ENCODE data around the gene SEMA5A.

SEMA5A gene

GRCh38 chr5:9233712-9234111, 312.2 kb downstream of the SEMA5A start:
- H3K27ac ChIP-seq (ENCODE audit: low read depth, low read length): no peak overlapping the region
- no peak overlapping the region for H3K9ac ChIP-seq (ENCODE audit: low read length in 5 of 5)
- H3K36me3 ChIP-seq (ENCODE audit: control insufficient read depth in 5 of 5, insufficient read depth in 5 of 5, low read length in 5 of 5): no peaks in the 10 kb centered on the region
- no peaks in the 10 kb centered on the region for H3K9me3 ChIP-seq (ENCODE audit: control insufficient read depth in 5 of 5, low read length in 5 of 5)
- H3K4me1 ChIP-seq (ENCODE audit: control insufficient read depth in 5 of 5, insufficient read depth in 5 of 5, low read length in 5 of 5): no peaks in the 10 kb centered on the region
- no peaks in the 10 kb centered on the region for H3K27me3 ChIP-seq (ENCODE audit: control insufficient read depth in 5 of 5, insufficient read depth in 4 of 5, low read length in 5 of 5)
- no peak overlapping the region for H3K4me3 ChIP-seq (ENCODE audit: low read depth in 1 of 5, low read length in 5 of 5)

- Histone ChIP-seq H3K4me3 (ENCODE audit: low read depth in 1 of 5, low read length in 5 of 5) (no peak overlapping the region), H3K9ac (ENCODE audit: low read length in 5 of 5) (no peak overlapping the region), H3K36me3 (ENCODE audit: control insufficient read depth in 5 of 5, insufficient read depth in 5 of 5, low read length in 5 of 5) (no peaks in the 10 kb centered on the region), H3K27ac (ENCODE audit: low read depth, low read length) (no peak overlapping the region), H3K4me1 (ENCODE audit: control insufficient read depth in 5 of 5, insufficient read depth in 5 of 5, low read length in 5 of 5) (no peaks in the 10 kb centered on the region), H3K9me3 (ENCODE audit: control insufficient read depth in 5 of 5, low read length in 5 of 5) (no peaks in the 10 kb centered on the region), H3K27me3 (ENCODE audit: control insufficient read depth in 5 of 5, insufficient read depth in 4 of 5, low read length in 5 of 5) (no peaks in the 10 kb centered on the region)
Observed at GRCh38 chr5:9233035-9233434, 312.8 kb downstream of the SEMA5A start.

GRCh38 chr5:9231842-9232241, 314.0 kb downstream of the SEMA5A start:
- H3K4me1 ChIP-seq (ENCODE audit: control insufficient read depth in 5 of 5, insufficient read depth in 5 of 5, low read length in 5 of 5): no peaks in the 10 kb centered on the region
- H3K9me3 ChIP-seq (ENCODE audit: control insufficient read depth in 5 of 5, low read length in 5 of 5): no peaks in the 10 kb centered on the region
- no peaks in the 10 kb centered on the region for H3K36me3 ChIP-seq (ENCODE audit: control insufficient read depth in 5 of 5, insufficient read depth in 5 of 5, low read length in 5 of 5)
- H3K27me3 ChIP-seq (ENCODE audit: control insufficient read depth in 5 of 5, insufficient read depth in 4 of 5, low read length in 5 of 5): no peaks in the 10 kb centered on the region
- H3K4me3 ChIP-seq (ENCODE audit: low read depth in 1 of 5, low read length in 5 of 5): no peak overlapping the region
- no peak overlapping the region for H3K27ac ChIP-seq (ENCODE audit: low read depth, low read length)
- no peak overlapping the region for H3K9ac ChIP-seq (ENCODE audit: low read length in 5 of 5)

- no peaks in the 10 kb centered on the region for H3K9me3 ChIP-seq (ENCODE audit: control insufficient read depth in 5 of 5, low read length in 5 of 5)
- H3K27ac ChIP-seq (ENCODE audit: low read depth, low read length): no peak overlapping the region
- H3K4me1 ChIP-seq (ENCODE audit: control insufficient read depth in 5 of 5, insufficient read depth in 5 of 5, low read length in 5 of 5): peaks cover 0 to 5% (median 0%) of the 10 kb centered on the region in 5 donors
- H3K27me3 ChIP-seq (ENCODE audit: control insufficient read depth in 5 of 5, insufficient read depth in 4 of 5, low read length in 5 of 5): no peaks in the 10 kb centered on the region
- H3K36me3 ChIP-seq (ENCODE audit: control insufficient read depth in 5 of 5, insufficient read depth in 5 of 5, low read length in 5 of 5): no peaks in the 10 kb centered on the region
- no peak overlapping the region for H3K4me3 ChIP-seq (ENCODE audit: low read depth in 1 of 5, low read length in 5 of 5)
- no peak overlapping the region for H3K9ac ChIP-seq (ENCODE audit: low read length in 5 of 5)
Observed at GRCh38 chr5:9230355-9230754, 315.5 kb downstream of the SEMA5A start.

GRCh38 chr5:9226016-9226536, 319.8 kb downstream of the SEMA5A start:
- Histone ChIP-seq H3K9ac (ENCODE audit: low read length in 5 of 5) (no peak overlapping the region), H3K4me1 (ENCODE audit: control insufficient read depth in 5 of 5, insufficient read depth in 5 of 5, low read length in 5 of 5) (peaks cover 0 to 5% (median 0%) of the 10 kb centered on the region in 5 donors), H3K27me3 (ENCODE audit: control insufficient read depth in 5 of 5, insufficient read depth in 4 of 5, low read length in 5 of 5) (no peaks in the 10 kb centered on the region), H3K9me3 (ENCODE audit: control insufficient read depth in 5 of 5, low read length in 5 of 5) (no peaks in the 10 kb centered on the region), H3K27ac (ENCODE audit: low read depth, low read length) (no peak overlapping the region), H3K36me3 (ENCODE audit: control insufficient read depth in 5 of 5, insufficient read depth in 5 of 5, low read length in 5 of 5) (no peaks in the 10 kb centered on the region), H3K4me3 (ENCODE audit: low read depth in 1 of 5, low read length in 5 of 5) (no peak overlapping the region)

GRCh38 chr5:9222054-9222976, 323.6 kb downstream of the SEMA5A start:
- Histone ChIP-seq H3K27ac (ENCODE audit: low read depth, low read length) (no peak overlapping the region), H3K27me3 (ENCODE audit: control insufficient read depth in 5 of 5, insufficient read depth in 4 of 5, low read length in 5 of 5) (no peaks in the 10 kb centered on the region), H3K4me3 (ENCODE audit: low read depth in 1 of 5, low read length in 5 of 5) (no peak overlapping the region), H3K9ac (ENCODE audit: low read length in 5 of 5) (no peak overlapping the region), H3K4me1 (ENCODE audit: control insufficient read depth in 5 of 5, insufficient read depth in 5 of 5, low read length in 5 of 5) (peaks cover 0 to 5% (median 0%) of the 10 kb centered on the region in 5 donors), H3K36me3 (ENCODE audit: control insufficient read depth in 5 of 5, insufficient read depth in 5 of 5, low read length in 5 of 5) (no peaks in the 10 kb centered on the region), H3K9me3 (ENCODE audit: control insufficient read depth in 5 of 5, low read length in 5 of 5) (no peaks in the 10 kb centered on the region)

- no peaks in the 10 kb centered on the region for H3K9me3 ChIP-seq (ENCODE audit: control insufficient read depth in 5 of 5, low read length in 5 of 5)
- H3K4me3 ChIP-seq (ENCODE audit: low read depth in 1 of 5, low read length in 5 of 5): no peak overlapping the region
- H3K9ac ChIP-seq (ENCODE audit: low read length in 5 of 5): no peak overlapping the region
- H3K4me1 ChIP-seq (ENCODE audit: control insufficient read depth in 5 of 5, insufficient read depth in 5 of 5, low read length in 5 of 5): no peaks in the 10 kb centered on the region
- H3K27ac ChIP-seq (ENCODE audit: low read depth, low read length): no peak overlapping the region
- no peaks in the 10 kb centered on the region for H3K36me3 ChIP-seq (ENCODE audit: control insufficient read depth in 5 of 5, insufficient read depth in 5 of 5, low read length in 5 of 5)
- no peaks in the 10 kb centered on the region for H3K27me3 ChIP-seq (ENCODE audit: control insufficient read depth in 5 of 5, insufficient read depth in 4 of 5, low read length in 5 of 5)
Observed at GRCh38 chr5:9218358-9218757, 327.5 kb downstream of the SEMA5A start.

- Histone ChIP-seq H3K36me3 (ENCODE audit: control insufficient read depth in 5 of 5, insufficient read depth in 5 of 5, low read length in 5 of 5) (no peaks in the 10 kb centered on the region), H3K27me3 (ENCODE audit: control insufficient read depth in 5 of 5, insufficient read depth in 4 of 5, low read length in 5 of 5) (no peaks in the 10 kb centered on the region), H3K27ac (ENCODE audit: low read depth, low read length) (no peak overlapping the region), H3K9ac (ENCODE audit: low read length in 5 of 5) (no peak overlapping the region), H3K9me3 (ENCODE audit: control insufficient read depth in 5 of 5, low read length in 5 of 5) (no peaks in the 10 kb centered on the region), H3K4me3 (ENCODE audit: low read depth in 1 of 5, low read length in 5 of 5) (no peak overlapping the region), H3K4me1 (ENCODE audit: control insufficient read depth in 5 of 5, insufficient read depth in 5 of 5, low read length in 5 of 5) (no peaks in the 10 kb centered on the region)
Observed at GRCh38 chr5:9212605-9213004, 333.3 kb downstream of the SEMA5A start.

- Histone ChIP-seq H3K4me1 (ENCODE audit: control insufficient read depth in 5 of 5, insufficient read depth in 5 of 5, low read length in 5 of 5) (no peaks in the 10 kb centered on the region), H3K4me3 (ENCODE audit: low read depth in 1 of 5, low read length in 5 of 5) (no peak overlapping the region), H3K27ac (ENCODE audit: low read depth, low read length) (no peak overlapping the region), H3K9me3 (ENCODE audit: control insufficient read depth in 5 of 5, low read length in 5 of 5) (no peaks in the 10 kb centered on the region), H3K9ac (ENCODE audit: low read length in 5 of 5) (no peak overlapping the region), H3K36me3 (ENCODE audit: control insufficient read depth in 5 of 5, insufficient read depth in 5 of 5, low read length in 5 of 5) (no peaks in the 10 kb centered on the region), H3K27me3 (ENCODE audit: control insufficient read depth in 5 of 5, insufficient read depth in 4 of 5, low read length in 5 of 5) (no peaks in the 10 kb centered on the region)
Observed at GRCh38 chr5:9209846-9210492, 335.9 kb downstream of the SEMA5A start.

- no peak overlapping the region for H3K4me3 ChIP-seq (ENCODE audit: low read depth in 1 of 5, low read length in 5 of 5)
- H3K27ac ChIP-seq (ENCODE audit: low read depth, low read length): no peak overlapping the region
- H3K9me3 ChIP-seq (ENCODE audit: control insufficient read depth in 5 of 5, low read length in 5 of 5): no peaks in the 10 kb centered on the region
- H3K4me1 ChIP-seq (ENCODE audit: control insufficient read depth in 5 of 5, insufficient read depth in 5 of 5, low read length in 5 of 5): no peaks in the 10 kb centered on the region
- H3K27me3 ChIP-seq (ENCODE audit: control insufficient read depth in 5 of 5, insufficient read depth in 4 of 5, low read length in 5 of 5): no peaks in the 10 kb centered on the region
- H3K9ac ChIP-seq (ENCODE audit: low read length in 5 of 5): no peak overlapping the region
- no peaks in the 10 kb centered on the region for H3K36me3 ChIP-seq (ENCODE audit: control insufficient read depth in 5 of 5, insufficient read depth in 5 of 5, low read length in 5 of 5)
Observed at GRCh38 chr5:9207817-9208418, 338.0 kb downstream of the SEMA5A start.
